Activated CD8-positive, alpha-beta memory T cell treated with anti-CD3 and anti-CD28 coated beads for 4 hours (primary cell): ENCODE measurements around the gene VWA7.

Experiments used
- DNase-seq, 2 donors: peaks; one replicate each; pipeline ENCODE4 v3.0.0-alpha.2; 2020; ENCODE audit warnings: low read depth in 2 of 2

VWA7 gene

GRCh38 chr6:31729979-31730630, 47.0 kb downstream of the VWA7 start:
- peak in 1 of 2 donors; percentile 35 for DNase-seq

GRCh38 chr6:31729515-31729978, 47.6 kb downstream of the VWA7 start:
- DNase-seq: peak; percentile 64 to 66

GRCh38 chr6:31728767-31729514, 48.2 kb downstream of the VWA7 start, which contains the start of gene DDAH2:
TSS of gene DDAH2 (minus strand) at chr6:31729299. CDS start at chr6:31729161, 138 bp downstream.
- DNase-seq: no peak

- no peak for DNase-seq
These were observed 49.1 kb downstream of the VWA7 start for GRCh38 chr6:31727717-31728671.

- DNase-seq: no peak
These were observed 50.0 kb downstream of the VWA7 start for GRCh38 chr6:31727034-31727716.

- DNase-seq: no peak
These were observed 51.4 kb downstream of the VWA7 start for GRCh38 chr6:31725502-31726350.

GRCh38 chr6:31723980-31724691, 53.0 kb downstream of the VWA7 start:
- DNase-seq: no peak

GRCh38 chr6:31723245-31723979, 53.7 kb downstream of the VWA7 start, which contains the start of gene MPIG6B:
TSS of gene MPIG6B (plus strand) at chr6:31723373. CDS start at chr6:31723384, 11 bp downstream.
- DNase-seq: no peak

GRCh38 chr6:31722173-31722572, 55.0 kb downstream of the VWA7 start:
- no peak for DNase-seq

- no peak for DNase-seq
These were observed 55.6 kb downstream of the VWA7 start, which contains the start of gene LY6G6C for GRCh38 chr6:31721351-31722020. TSS of gene LY6G6C (minus strand) at chr6:31721746. CDS start at chr6:31721679, 67 bp downstream.

GRCh38 chr6:31720196-31720770, 56.8 kb downstream of the VWA7 start:
- DNase-seq: no peak

- DNase-seq: no peak
These were observed 58.1 kb downstream of the VWA7 start for GRCh38 chr6:31719001-31719400.

GRCh38 chr6:31718265-31718664, 58.9 kb downstream of the VWA7 start:
- DNase-seq: no peak

- no peak for DNase-seq
These were observed 59.5 kb downstream of the VWA7 start for GRCh38 chr6:31717499-31718222.
